Endothelial cell (in vitro differentiated cells): ENCODE measurements around the gene UBE2I. TPM values are rescaled to one million over a fixed set of nuclear protein-coding genes. Genes with fewer than 3 reads are reported as not detected.

ENCODE experiments used
- DNase-seq: peaks from one replicate; pipeline ENCODE4 v3.0.0; 2021; ENCODE audit warnings: low spot score
- H3K27ac Mint-ChIP-seq: one replicate; pipeline ENCODE4 v1.8.0; 2021; ENCODE audit warnings: mixed read lengths, inconsistent platforms; ENCODE audit not compliant: unreplicated experiment
- H3K27me3 Mint-ChIP-seq: one replicate; pipeline ENCODE4 v1.8.0; 2021; ENCODE audit warnings: mild to moderate bottlenecking, moderate library complexity, mixed read lengths, inconsistent platforms; ENCODE audit not compliant: unreplicated experiment
- H3K36me3 Mint-ChIP-seq: one replicate; pipeline ENCODE4 v1.8.0; 2021; ENCODE audit warnings: mild to moderate bottlenecking, low read depth, mixed read lengths, inconsistent platforms; ENCODE audit not compliant: unreplicated experiment
- H3K4me1 Mint-ChIP-seq: one replicate; pipeline ENCODE4 v1.8.0; 2021; ENCODE audit warnings: mild to moderate bottlenecking, mixed read lengths, inconsistent platforms; ENCODE audit not compliant: unreplicated experiment
- H3K4me3 Mint-ChIP-seq: one replicate; pipeline ENCODE4 v1.8.0; 2021; ENCODE audit warnings: mild to moderate bottlenecking, mixed read lengths, inconsistent platforms; ENCODE audit not compliant: unreplicated experiment
- H3K9me3 Mint-ChIP-seq: one replicate; pipeline ENCODE4 v1.8.0; 2021; ENCODE audit warnings: mixed read lengths, inconsistent platforms; ENCODE audit not compliant: unreplicated experiment
- CTCF ChIP-seq: fragments of 200-600 bp; sonication (generic); IDR thresholded peaks from one replicate; pipeline ENCODE4 v1.5.0; 2021; ENCODE audit warnings: antibody characterized with exemption; ENCODE audit not compliant: unreplicated experiment
- total RNA-seq: library from RNA; stranded (reverse); fragmentation: NEBNext Ultra II Directional; extraction: Animal tissue kit (Norgen Biotek cat#: 25700); gene quantifications from one replicate; pipeline ENCODE4 v1.2.1, GENCODE V29; 2021; ENCODE audit not compliant: unreplicated experiment

UBE2I gene
- total RNA-seq, 1 donor from 2014 or later: 167 TPM

- Mint-ChIP-seq H3K4me1 (peaks cover 6% of the 10 kb centered on the region), H3K27ac (no peak overlapping the region), H3K27me3 (peaks cover 8% of the 10 kb centered on the region), H3K9me3 (no peaks in the 10 kb centered on the region), H3K36me3 (no peaks in the 10 kb centered on the region), H3K4me3 (no peak overlapping the region)
- no peak for DNase-seq
- no peak for TF ChIP-seq CTCF
Measured at GRCh38 chr16:1341495-1342420, 32.3 kb downstream of the UBE2I start.

GRCh38 chr16:1342526-1343427 lies 33.3 kb downstream of the UBE2I start:
- no peak overlapping the region for H3K27ac Mint-ChIP-seq
- H3K36me3 Mint-ChIP-seq: no peaks in the 10 kb centered on the region
- TF ChIP-seq CTCF: no peak
- peak; percentile 94 for DNase-seq
- H3K9me3 Mint-ChIP-seq: no peaks in the 10 kb centered on the region
- H3K4me3 Mint-ChIP-seq: peak overlapping the region; percentile 70
- H3K27me3 Mint-ChIP-seq: peaks cover 11% of the 10 kb centered on the region
- H3K4me1 Mint-ChIP-seq: peaks cover 6% of the 10 kb centered on the region

- H3K36me3 Mint-ChIP-seq: no peaks in the 10 kb centered on the region
- DNase-seq: no peak
- no peak overlapping the region for H3K27ac Mint-ChIP-seq
- H3K4me3 Mint-ChIP-seq: peak overlapping the region; percentile 70
- peaks cover 13% of the 10 kb centered on the region for H3K27me3 Mint-ChIP-seq
- H3K4me1 Mint-ChIP-seq: peaks cover 6% of the 10 kb centered on the region
- no peaks in the 10 kb centered on the region for H3K9me3 Mint-ChIP-seq
- no peak for TF ChIP-seq CTCF
Measured at GRCh38 chr16:1343428-1344242, 34.2 kb downstream of the UBE2I start.

GRCh38 chr16:1344499-1344898 lies 35.1 kb downstream of the UBE2I start:
- Mint-ChIP-seq H3K27me3 (peaks cover 17% of the 10 kb centered on the region), H3K4me3 (no peak overlapping the region), H3K36me3 (no peaks in the 10 kb centered on the region), H3K9me3 (no peaks in the 10 kb centered on the region), H3K27ac (no peak overlapping the region), H3K4me1 (peaks cover 6% of the 10 kb centered on the region)
- no peak for TF ChIP-seq CTCF
- no peak for DNase-seq
